Measurements from ENCODE around the gene OR7A10.

OR7A10 gene

GRCh38 chr19:14848822-14849221 is at the start of gene OR7A10:
OR7A10 (minus strand) TSS chr19:14848922; CDS start chr19:14841877, 7,045 bp downstream.
- no peak for DNase-seq

DNA sequence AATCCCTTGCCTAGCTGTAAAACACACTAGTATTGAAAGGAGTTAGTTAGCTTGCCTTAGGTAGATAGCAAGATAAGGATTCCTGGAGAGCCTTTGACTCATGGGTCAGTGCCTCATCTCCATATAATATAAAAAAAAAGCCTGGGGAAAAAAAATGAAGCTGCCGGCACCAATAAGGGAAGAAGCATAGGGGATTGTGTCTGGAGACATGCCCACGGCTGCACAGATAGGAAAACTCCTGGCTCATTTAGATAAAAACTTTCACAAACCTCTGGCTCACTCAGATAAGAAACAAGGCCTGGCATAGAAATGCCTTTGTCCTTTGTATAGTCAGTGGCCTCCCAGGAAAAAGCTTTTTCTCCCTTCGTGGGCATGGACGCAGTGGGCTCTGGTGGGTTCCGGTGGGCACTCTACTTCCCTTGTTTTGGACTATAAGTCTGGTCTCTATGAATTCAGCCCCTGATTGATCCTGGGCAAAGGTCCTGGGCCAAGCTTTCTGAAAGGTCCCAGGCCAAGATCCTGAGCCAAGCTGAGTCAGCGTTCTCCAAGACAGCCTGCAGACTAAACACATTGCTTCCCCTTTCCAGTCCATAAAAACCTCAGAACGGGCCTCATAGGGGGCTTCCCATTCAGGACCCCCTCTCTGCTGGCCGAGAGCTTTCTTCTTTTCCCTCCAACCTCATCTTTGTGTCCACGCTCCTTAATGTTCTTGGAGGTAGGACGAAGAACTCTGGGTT is 42.1 kb upstream of the OR7A10 start:
- DNase-seq, result no peak

- no peak for DNase-seq
Measured at GRCh38 chr19:14889994-14890642, 41.4 kb upstream of the OR7A10 start.

DNA sequence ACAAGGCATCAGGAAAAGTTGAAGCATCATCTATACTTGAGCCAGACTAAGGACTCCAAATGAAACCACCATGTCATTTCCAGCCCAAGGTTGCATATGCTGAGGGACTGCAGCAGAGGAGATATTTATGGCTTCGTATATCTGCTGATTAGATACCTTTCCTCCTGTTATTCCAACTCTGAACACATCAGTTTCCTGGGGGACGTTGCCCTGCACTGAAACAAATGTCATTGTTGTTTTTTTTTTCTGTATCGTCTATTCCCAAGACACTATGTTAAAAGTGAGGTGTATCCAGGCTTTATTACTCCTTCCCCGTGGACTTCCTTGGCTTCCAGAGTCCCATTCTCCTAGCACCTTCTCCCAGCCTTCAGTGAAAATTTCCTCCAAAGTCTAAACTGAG is 37.3 kb upstream of the OR7A10 start, which contains the start of gene OR7A17:
Gene OR7A17, minus strand, starts transcription at position 101 of the 400 bp plus-strand sequence. CDS start 4,777 bp downstream, outside the sequence.
- no peak for DNase-seq

- DNase-seq, result no peak
Measured at GRCh38 chr19:14871619-14872230, 23.0 kb upstream of the OR7A10 start.

GRCh38 chr19:14868497-14868896 is 19.8 kb upstream of the OR7A10 start:
- DNase-seq, result no peak

- no peak for DNase-seq
Measured at GRCh38 chr19:14843578-14843977, 5.1 kb downstream of the OR7A10 start.

DNA sequence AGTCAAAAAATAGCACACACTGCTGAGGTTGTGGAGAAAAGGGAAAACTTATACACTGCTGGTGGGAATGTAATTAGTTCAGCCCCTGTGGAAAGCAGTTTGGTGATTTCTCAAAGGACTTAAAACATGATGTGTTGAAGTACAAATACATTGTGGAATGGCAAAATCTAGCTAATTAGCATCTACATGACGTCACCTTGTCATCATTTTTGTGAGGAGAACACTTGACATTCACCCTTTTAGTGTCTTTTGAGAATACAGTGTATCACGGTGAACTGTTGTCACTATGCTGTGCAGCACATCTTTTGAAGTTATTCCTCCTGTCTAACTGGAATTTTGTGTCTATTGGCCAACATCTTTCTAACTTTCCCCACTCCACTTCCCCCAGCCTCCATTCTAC is 5.6 kb downstream of the OR7A10 start:
- no peak for DNase-seq

- no peak for DNase-seq
Measured at GRCh38 chr19:14840206-14840605, 8.5 kb downstream of the OR7A10 start.

- DNase-seq, result no peak
Measured at GRCh38 chr19:14837391-14837790, 11.3 kb downstream of the OR7A10 start.

DNA sequence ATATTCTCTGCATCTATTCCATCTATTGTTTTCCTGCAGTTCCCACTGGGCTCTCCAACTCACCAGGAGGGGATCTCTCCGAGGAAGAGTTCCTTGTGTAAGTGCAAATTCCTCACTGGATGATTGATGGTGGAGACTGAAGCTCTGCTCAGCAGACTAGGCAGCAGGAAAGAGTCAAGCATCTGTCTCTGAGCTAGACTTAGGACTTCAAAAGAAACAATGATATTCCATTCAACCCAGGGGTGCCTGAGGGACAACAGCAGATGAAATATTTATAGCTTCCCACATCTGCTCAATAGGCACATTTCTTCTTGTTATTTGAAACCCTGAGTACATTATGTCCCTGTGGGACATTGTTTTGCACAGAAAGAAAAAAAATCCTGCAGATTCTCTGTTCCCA is 13.7 kb downstream of the OR7A10 start, which contains the start of the genes OR7A5 and OR7C1:
Gene OR7A5, minus strand, starts transcription at position 175 of the 400 bp plus-strand sequence. CDS start 6,944 bp downstream, outside the sequence.
Gene OR7C1, minus strand, starts transcription at position 175 of the 400 bp plus-strand sequence. CDS start 35,049 bp downstream, outside the sequence.
- DNase-seq, result no peak

- no peak for DNase-seq
Measured at GRCh38 chr19:14830702-14831101, 18.0 kb downstream of the OR7A10 start.

DNA sequence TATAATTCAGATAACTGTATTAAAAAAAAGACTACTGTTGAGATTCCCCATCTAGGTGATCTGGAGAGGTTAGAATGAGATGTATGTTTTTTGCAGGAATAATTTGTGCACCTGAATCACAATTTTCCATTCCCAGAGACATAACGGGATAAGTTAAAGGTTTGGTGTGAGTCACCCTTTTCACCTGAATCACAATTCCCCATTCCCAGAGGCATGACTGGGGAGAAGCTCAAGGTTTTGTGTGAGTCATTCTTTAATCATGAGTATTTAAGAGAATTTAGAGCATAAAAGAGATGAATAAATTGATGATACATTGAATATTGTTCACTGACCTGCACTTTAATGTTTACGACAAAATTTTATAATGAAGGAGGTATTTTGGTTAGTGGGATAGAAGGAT is 22.7 kb downstream of the OR7A10 start:
- no peak for DNase-seq

DNA sequence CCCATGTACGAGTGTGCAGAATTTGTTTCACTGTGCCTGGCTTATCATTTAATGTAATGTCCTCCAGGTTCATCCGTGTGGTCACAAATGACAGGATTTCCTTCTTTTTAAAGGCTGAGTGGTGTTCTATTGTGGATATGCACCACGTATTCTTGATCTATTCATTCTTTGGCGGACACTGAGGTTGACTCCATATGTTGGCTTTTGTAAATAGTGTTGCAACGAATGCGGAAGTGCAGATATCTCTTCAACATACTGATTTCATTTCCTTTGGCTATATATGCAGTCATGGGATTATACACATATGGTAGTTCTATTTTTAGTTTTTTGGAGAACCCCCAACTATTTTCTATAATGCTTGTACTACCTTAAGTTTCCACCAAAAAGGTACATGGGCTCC is 26.8 kb downstream of the OR7A10 start:
- DNase-seq, result no peak

- DNase-seq, result no peak
Measured at GRCh38 chr19:14818588-14818987, 30.1 kb downstream of the OR7A10 start.

- DNase-seq, result no peak
Measured at GRCh38 chr19:14817052-14817451, 31.7 kb downstream of the OR7A10 start.

GRCh38 chr19:14814982-14815652 is 33.6 kb downstream of the OR7A10 start:
- DNase-seq, result no peak

DNA sequence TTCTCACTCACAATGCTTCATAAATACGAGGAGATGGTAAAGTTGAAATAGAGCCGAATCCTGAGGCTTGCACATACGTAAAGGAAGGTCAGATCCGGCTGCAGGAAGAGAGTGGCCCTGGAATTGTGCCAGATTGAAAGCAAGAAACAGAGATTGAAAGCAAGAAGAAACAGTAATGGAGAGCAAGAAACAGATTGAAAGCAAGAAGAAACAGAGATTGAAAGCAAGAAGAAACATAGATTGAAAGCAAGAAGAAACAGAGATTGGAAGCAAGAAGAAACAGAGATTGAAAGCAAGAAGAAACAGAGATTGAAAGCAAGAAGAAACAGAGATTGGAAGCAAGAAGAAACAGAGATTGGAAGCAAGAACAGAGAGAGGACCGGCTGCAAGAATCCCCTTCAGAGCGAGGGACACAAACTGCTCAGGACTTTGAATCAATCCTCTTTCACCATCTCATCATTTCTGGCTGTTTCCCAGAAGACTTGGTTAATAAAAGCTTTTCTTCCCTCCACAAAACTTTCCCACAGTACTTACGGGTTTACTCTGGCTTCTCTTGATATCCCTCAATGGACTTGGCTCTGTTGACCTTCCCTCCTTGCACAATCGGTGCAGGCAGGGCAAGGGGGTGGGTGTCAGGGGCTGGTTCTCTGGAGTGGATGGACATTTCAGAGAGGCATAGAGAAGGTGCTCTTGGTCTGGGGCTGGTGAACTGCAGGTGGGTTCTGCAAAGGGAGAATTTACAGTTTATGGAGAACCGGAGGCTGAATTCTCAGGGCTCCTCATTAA is 39.3 kb downstream of the OR7A10 start:
- DNase-seq, result no peak

- DNase-seq, result no peak
Measured at GRCh38 chr19:14804765-14805164, 44.0 kb downstream of the OR7A10 start.

GRCh38 chr19:14798760-14799159 is 50.0 kb downstream of the OR7A10 start:
- DNase-seq, result no peak

GRCh38 chr19:14796021-14796420 is 52.7 kb downstream of the OR7A10 start:
- no peak for DNase-seq

DNA sequence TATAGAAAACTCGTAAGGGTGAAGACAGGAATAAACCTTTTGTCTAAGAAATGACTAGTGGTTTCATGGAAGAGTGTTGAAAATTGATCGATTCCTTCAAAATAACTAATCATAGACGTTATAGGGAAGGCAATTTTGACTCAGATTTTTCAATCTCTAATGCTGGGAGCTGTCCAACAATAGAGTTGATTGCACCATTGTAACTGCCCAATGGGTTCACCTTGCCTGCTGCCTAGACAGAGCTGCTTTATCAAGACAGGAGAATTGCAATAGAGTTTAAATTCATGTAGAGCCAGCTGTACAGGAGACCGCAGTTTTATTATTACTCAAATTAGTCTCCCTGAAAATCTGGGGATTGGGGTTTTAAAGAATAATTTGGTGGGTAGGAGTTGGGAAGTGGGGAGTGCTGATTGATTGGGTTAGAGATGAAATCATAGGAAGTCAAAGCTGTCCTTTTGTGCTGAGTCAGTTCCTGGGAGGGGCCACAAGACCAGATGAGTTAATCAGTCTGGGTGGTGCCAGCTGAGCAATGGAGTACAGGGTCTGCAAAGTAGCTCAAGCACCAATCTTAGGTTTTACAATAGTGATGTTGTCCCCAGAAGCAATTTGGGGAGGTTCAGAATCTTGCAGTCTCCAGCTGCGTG is 53.5 kb downstream of the OR7A10 start:
- no peak for DNase-seq
